Fibroblast of villous mesenchyme (primary cell): Measurements from ENCODE around the gene ZSWIM1. TPM values are rescaled to one million over a fixed set of nuclear protein-coding genes. Genes with fewer than 3 reads are reported as not detected.

Experiments used
- DNase-seq: peaks from one replicate; pipeline ENCODE4 v3.0.0-alpha.2; 2010; ENCODE audit warnings: low read depth
- H3K4me3 ChIP-seq: 2 replicates; pipeline ENCODE4 v1.5.1; 2011; ENCODE audit warnings: low read depth, mild to moderate bottlenecking, low read length
- total RNA-seq: library from RNA; depleted of rRNA; stranded (reverse); fragments of >200 nt; gene quantifications from 2 replicates; pipeline ENCODE4 v1.2.3, GENCODE V29; 2012
- TF ChIP-seq, protein P1 (sequence below): IDR thresholded peaks from 2 replicates; pipeline ENCODE4 v1.5.1; 2012; ENCODE audit warnings: low read depth, mild to moderate bottlenecking, low read length; ENCODE audit not compliant: insufficient read depth

Gene ZSWIM1
- total RNA-seq: 8.1 and 9.1 TPM in 2 replicates

DNA sequence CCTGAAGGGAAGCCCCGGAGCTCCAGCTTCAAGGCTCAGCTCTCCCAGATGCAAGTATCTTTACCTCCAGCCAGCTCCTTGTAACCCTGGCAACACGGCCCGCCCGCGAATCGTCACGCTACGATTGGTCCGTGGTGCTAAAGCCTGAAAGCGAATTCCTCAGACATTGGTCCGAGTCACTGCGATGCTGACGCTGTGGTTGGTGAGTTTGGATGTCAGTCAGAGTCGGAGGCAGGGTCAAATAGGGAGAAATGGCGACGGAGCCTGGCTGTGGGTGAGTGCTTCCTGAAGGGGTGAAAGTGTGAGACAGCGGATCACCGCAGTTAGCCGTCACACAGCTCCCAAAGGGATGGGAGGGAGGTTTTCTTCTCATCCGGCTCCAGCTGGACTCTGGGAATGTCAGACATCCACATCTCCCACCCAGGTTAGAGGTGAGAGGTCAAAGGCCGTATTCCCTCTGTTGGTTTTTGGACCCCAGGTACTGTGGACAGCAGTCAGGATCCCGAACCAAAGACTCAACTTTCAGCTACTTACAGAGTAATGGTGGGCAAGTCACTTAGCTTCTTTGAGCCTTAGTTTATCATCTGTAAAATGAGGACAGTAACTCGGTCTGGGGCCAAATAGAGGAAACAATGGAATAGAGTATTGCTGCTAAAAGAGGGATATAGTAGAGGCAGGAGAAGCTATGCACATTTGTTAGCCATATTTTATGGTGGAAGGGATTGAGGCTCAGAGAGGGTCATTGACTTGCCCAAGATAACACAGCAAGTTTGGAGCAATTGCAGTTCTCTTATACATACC lies at the start of gene ZSWIM1:
ZSWIM1 (plus strand) TSS at position 240 of the 801 bp plus-strand sequence. CDS start 1,366 bp downstream, outside the sequence.
- TF ChIP-seq, protein P1, sequence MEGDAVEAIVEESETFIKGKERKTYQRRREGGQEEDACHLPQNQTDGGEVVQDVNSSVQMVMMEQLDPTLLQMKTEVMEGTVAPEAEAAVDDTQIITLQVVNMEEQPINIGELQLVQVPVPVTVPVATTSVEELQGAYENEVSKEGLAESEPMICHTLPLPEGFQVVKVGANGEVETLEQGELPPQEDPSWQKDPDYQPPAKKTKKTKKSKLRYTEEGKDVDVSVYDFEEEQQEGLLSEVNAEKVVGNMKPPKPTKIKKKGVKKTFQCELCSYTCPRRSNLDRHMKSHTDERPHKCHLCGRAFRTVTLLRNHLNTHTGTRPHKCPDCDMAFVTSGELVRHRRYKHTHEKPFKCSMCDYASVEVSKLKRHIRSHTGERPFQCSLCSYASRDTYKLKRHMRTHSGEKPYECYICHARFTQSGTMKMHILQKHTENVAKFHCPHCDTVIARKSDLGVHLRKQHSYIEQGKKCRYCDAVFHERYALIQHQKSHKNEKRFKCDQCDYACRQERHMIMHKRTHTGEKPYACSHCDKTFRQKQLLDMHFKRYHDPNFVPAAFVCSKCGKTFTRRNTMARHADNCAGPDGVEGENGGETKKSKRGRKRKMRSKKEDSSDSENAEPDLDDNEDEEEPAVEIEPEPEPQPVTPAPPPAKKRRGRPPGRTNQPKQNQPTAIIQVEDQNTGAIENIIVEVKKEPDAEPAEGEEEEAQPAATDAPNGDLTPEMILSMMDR: no peak
- peak; percentile 99 for DNase-seq
- peak within 1 kb of the TSS; percentile 75 for H3K4me3 ChIP-seq

DNA sequence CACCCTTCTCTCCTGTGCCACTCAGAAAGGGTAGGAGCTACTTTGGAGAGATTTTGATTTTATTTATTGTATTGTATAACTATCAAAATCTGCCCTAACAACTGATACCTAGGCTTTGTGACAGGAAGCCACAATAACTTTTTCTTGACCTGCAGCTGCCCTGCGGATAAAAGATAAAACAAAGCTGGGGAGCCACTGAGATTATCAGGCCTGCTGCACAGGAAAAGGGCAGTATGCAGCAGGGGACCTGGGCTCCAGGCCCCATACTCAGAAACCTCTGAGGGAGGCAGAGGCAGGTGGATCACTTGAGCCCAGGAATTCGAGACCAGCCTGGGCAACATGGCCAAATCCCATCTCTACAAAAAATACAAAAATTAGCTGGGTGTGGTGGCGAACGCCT lies 48.4 kb upstream of the ZSWIM1 start:
- no peak overlapping the region for H3K4me3 ChIP-seq
- TF ChIP-seq, protein P1: no peak
- DNase-seq: no peak

DNA sequence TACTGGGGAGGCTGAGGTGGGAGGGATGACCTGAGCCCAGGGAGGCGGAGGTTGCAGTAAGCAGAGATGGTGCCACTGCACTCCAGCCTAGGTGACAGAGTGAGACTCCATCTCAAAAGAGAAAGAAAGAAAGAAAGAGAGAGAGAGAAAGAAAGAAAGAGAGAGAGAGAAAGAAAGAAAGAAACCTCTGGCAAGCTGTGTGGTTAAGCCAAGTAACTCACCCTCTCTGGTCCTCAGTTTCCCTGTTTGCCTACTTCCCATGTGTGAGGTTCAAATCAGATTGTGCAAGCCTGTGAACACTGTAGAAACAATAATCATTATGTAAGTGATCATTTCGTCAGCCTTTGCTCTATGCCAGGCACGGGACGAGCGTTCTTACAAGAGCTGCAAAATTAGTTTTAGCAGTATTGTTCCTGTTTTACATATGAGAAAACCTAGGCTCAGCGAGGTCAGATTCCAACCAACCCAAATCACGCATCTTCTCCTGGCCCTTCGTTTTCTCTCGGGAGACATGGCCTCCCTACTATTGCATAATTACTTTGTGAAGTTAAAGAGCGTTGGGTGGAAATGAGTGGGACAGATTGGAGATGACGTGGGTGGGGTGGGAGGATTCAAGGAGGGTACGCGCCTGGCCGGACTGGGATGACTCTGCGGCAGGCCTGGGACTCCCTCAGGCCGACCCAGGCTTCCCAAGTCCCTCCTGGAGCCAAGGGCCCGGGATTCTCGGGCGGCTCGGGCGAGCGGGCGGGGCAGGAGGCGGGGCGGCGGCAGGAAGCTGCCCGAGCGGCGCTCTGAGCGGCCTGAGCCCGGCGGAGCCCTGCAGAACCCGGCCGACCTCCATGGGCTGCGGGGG lies 47.8 kb upstream of the ZSWIM1 start, which contains the start of gene SNX21:
SNX21 (plus strand) TSS at position 770 of the 853 bp plus-strand sequence. CDS start 121 bp downstream, outside the sequence.
- peak; percentile 98 for DNase-seq
- peak within 1 kb of the TSS; percentile 74 for H3K4me3 ChIP-seq
- TF ChIP-seq, protein P1: no peak

DNA sequence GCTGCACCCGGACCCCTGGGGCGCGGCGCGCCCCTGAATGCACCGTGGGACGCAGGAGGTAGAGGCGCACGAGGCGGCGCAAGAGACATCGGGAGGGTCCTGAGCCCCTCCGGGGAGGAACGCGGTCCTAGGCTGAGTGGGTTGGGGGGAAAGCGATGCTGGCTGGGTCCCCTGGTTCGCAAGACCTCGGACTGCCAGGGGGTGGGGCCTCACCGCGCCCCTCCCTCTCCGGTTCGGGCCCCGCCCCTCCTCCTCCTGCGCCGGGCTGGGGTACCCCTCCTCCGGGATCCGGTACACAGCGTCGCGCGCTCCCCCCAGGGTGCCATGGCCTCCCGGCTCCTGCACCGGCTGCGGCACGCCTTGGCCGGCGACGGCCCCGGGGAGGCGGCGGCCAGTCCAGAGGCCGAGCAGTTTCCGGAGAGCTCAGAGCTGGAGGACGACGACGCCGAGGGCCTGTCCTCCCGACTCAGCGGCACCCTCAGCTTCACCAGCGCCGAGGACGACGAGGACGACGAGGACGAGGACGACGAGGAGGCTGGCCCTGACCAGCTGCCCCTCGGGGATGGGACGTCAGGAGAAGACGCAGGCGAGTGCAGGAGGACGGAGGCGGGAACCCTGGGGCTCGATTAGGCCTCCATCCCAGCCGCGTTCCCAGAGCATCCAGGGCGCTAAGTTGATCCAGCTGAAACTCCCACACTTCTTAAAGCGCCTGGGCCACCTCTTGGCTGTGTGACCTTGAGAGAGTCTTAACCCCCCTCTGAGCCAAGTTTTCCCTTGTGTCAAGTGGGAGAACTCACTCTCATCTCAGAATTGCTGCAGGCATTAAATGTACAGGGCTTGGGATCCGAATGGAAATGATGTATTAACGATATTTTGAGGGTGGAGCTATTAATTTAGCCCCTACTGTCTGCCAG lies 46.9 kb upstream of the ZSWIM1 start:
- H3K4me3 ChIP-seq: peak overlapping the region; percentile 74

DNA sequence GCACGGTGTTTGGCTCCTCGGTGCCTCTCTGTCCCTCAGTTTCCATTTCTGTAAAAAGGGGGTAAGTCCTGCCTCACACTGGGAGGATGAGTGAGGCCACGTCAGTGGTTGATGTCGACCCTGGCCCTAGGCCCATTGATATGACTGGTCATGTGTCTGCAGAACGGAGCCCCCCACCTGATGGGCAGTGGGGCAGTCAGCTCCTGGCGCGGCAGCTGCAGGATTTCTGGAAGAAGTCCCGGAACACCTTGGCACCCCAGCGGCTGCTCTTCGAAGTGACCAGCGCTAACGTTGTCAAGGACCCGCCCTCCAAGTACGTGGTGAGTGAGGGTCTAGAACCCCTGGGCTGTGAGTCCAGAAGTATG lies 46.2 kb upstream of the ZSWIM1 start:
- TF ChIP-seq, protein P1: no peak
- no peak for DNase-seq
- peak overlapping the region; percentile 74 for H3K4me3 ChIP-seq

More for the DNA sequence above, 46.9 kb upstream of the ZSWIM1 start:
- TF ChIP-seq, protein P1: no peak
- DNase-seq: peak; percentile 73

DNA sequence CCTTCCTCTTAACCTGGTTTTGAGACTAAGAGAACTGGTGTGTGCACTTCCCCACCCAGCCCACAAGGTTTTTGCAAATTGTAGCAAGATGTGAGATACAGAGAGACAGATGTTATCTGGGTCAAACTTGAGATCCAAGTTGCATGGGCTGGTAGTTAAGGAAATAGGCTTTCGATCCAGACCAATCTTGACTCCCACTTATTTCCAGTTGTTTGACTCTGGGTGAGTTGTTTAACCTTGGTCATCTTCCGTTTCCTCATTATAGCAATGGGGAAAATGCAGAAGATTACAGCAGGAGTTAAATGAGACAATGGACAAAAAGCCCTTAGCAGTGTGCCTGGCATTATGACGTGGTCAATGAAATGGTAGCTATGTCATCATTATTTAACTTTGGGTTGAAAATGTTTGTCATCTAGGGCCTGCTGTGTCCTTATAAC lies 45.7 kb upstream of the ZSWIM1 start:
- H3K4me3 ChIP-seq: peak overlapping the region; percentile 74
- no peak for DNase-seq
- TF ChIP-seq, protein P1: no peak
